Neural cell (in vitro differentiated cells): Measurements from ENCODE around the gene PLXNA2. TPM values are rescaled to one million over a fixed set of nuclear protein-coding genes. Genes with fewer than 3 reads are reported as not detected.

Experiments used
- H2AFZ ChIP-seq: fragments of 200-600, 300-800 bp; sonication (generic), shearing (Covaris generic); 2 replicates; pipeline ENCODE4 v1.6.0; 2014; ENCODE audit warnings: low read depth, mild to moderate bottlenecking, antibody characterized with exemption, low read length, moderate library complexity
- H3F3A ChIP-seq: fragments of 200-600 bp; shearing (Covaris generic); 2 replicates; pipeline ENCODE4 v1.6.1; 2016; ENCODE audit warnings: mild to moderate bottlenecking, moderate library complexity, mixed read lengths, antibody characterized with exemption, low read length; ENCODE audit not compliant: insufficient read depth, poor library complexity, severe bottlenecking
- H3K27ac ChIP-seq: fragments of 200-600, 300-800 bp; sonication (generic), shearing (Covaris generic); 2 replicates; pipeline ENCODE4 v1.5.1; 2014; ENCODE audit warnings: mild to moderate bottlenecking, low read length, moderate library complexity
- H3K27me3 ChIP-seq: fragments of 300-800, 200-600 bp; sonication (generic), shearing (Covaris generic); 2 replicates; pipeline ENCODE4 v1.6.0; 2014; ENCODE audit warnings: mild to moderate bottlenecking, low read depth, low read length, moderate library complexity; ENCODE audit not compliant: insufficient read depth
- H3K36me3 ChIP-seq: fragments of 300-800, 200-600 bp; sonication (generic), shearing (Covaris generic); 2 replicates; pipeline ENCODE4 v1.5.1; 2014; ENCODE audit warnings: mild to moderate bottlenecking, antibody characterized with exemption, low read length, moderate library complexity; ENCODE audit not compliant: insufficient read depth
- H3K4me2 ChIP-seq: fragments of 300-800, 200-600 bp; sonication (generic), shearing (Covaris generic); 2 replicates; pipeline ENCODE4 v1.6.0; 2014; ENCODE audit warnings: mild to moderate bottlenecking, low read length
- H3K4me3 ChIP-seq: fragments of 300-800, 200-600 bp; sonication (generic), shearing (Covaris generic); 2 replicates; pipeline ENCODE4 v1.5.1; 2014; ENCODE audit warnings: mild to moderate bottlenecking, low read length, moderate library complexity
- H3K79me2 ChIP-seq: fragments of 200-600 bp; shearing (Covaris generic); replicated peaks from 2 replicates; pipeline ENCODE4 v1.6.0; 2014; ENCODE audit warnings: mild to moderate bottlenecking, low read length, moderate library complexity; ENCODE audit not compliant: insufficient read depth
- H3K9ac ChIP-seq: fragments of 300-800, 200-600 bp; sonication (generic), shearing (Covaris generic); 2 replicates; pipeline ENCODE4 v1.6.1; 2016; ENCODE audit warnings: mild to moderate bottlenecking, low read length, mixed read lengths
- H3K9me2 ChIP-seq: fragments of 200-600 bp; shearing (Covaris generic); 2 replicates; pipeline ENCODE4 v1.6.1; 2016; ENCODE audit warnings: mild to moderate bottlenecking, low read length, mixed read lengths; ENCODE audit not compliant: insufficient read depth
- H3K9me3 ChIP-seq: fragments of 200-600, 300-800 bp; sonication (generic), shearing (Covaris generic); 2 replicates; pipeline ENCODE4 v1.6.1; 2016; ENCODE audit warnings: mild to moderate bottlenecking, mixed run types, low read length, moderate library complexity, mixed read lengths
- H4K20me1 ChIP-seq: fragments of 200-600 bp; shearing (Covaris generic); 2 replicates; pipeline ENCODE4 v1.6.1; 2016; ENCODE audit warnings: mild to moderate bottlenecking, mixed run types; ENCODE audit not compliant: insufficient read depth
- EP300 ChIP-seq: fragments of 450-650 bp; conservative IDR thresholded peaks from 2 replicates; pipeline ENCODE4 v1.6.1; 2014; ENCODE audit warnings: antibody characterized with exemption, mild to moderate bottlenecking, moderate library complexity; ENCODE audit not compliant: poor library complexity, severe bottlenecking
- EZH2 ChIP-seq: fragments of 200-600, 300-800 bp; shearing (Covaris generic), sonication (generic); IDR thresholded peaks from 2 replicates; pipeline ENCODE4 v1.6.1; 2014; ENCODE audit warnings: antibody characterized with exemption, low read length, borderline replicate concordance, mild to moderate bottlenecking; ENCODE audit not compliant: insufficient read depth, poor library complexity, severe bottlenecking
- MXI1 ChIP-seq: fragments of 450-650 bp; conservative IDR thresholded peaks from 2 replicates; pipeline ENCODE4 v1.6.1; 2014; ENCODE audit warnings: antibody characterized with exemption, mild to moderate bottlenecking; ENCODE audit not compliant: poor library complexity, severe bottlenecking
- POLR2AphosphoS5 ChIP-seq: IDR thresholded peaks from 2 replicates; pipeline ENCODE4 v1.6.1; 2012
- RAD21 ChIP-seq: fragments of 450-650 bp; conservative IDR thresholded peaks from 2 replicates; pipeline ENCODE4 v1.6.1; 2014; ENCODE audit warnings: antibody characterized with exemption, mild to moderate bottlenecking, moderate library complexity
- SMC3 ChIP-seq: fragments of 450-650 bp; conservative IDR thresholded peaks from 2 replicates; pipeline ENCODE4 v1.6.1; 2014; ENCODE audit warnings: antibody characterized with exemption, mild to moderate bottlenecking, moderate library complexity; ENCODE audit not compliant: poor library complexity
- TAF1 ChIP-seq: IDR thresholded peaks from 2 replicates; pipeline ENCODE4 v1.6.1; 2012; ENCODE audit warnings: low read depth
- polyA plus RNA-seq: library from polyadenylated mRNA; depleted of rRNA; stranded (reverse); fragments of >200 nt; gene quantifications from 2 replicates; pipeline ENCODE4 v1.2.3, GENCODE V29; 2014
- TF ChIP-seq, protein P1 (sequence below): fragments of 450-650 bp; IDR thresholded peaks from 2 replicates; pipeline ENCODE4 v1.5.1; 2014; ENCODE audit warnings: antibody characterized with exemption, mild to moderate bottlenecking, moderate library complexity; ENCODE audit not compliant: poor library complexity, severe bottlenecking
- TF ChIP-seq, protein P2 (sequence below): IDR thresholded peaks from 2 replicates; pipeline ENCODE4 v1.6.1; 2012; ENCODE audit warnings: borderline replicate concordance

The PLXNA2 gene
- polyA plus RNA-seq, 1 donor from 2014 or later: 30.6 TPM

DNA sequence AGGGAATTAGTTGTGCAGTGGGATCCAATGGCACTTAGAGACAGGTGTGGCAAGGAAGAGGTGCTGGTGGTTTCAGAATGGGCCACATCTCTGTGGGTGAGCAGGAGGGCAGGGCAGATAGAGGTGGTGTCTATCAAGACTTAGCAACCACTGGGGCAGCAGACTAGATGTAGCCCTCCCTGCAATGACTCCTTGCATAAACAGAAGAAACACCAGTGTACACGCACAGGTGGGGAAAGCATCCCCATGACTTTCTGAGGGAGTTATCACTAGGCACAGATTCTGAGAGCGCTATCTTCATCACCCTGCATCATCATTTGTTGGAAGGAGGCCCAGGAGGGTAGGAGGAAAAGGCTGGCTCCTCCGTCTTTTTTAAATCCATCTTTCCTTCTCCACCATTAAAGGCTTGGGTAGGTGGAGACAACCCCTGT lies 58.4 kb downstream of the PLXNA2 start:
- TF ChIP-seq, protein P1, sequence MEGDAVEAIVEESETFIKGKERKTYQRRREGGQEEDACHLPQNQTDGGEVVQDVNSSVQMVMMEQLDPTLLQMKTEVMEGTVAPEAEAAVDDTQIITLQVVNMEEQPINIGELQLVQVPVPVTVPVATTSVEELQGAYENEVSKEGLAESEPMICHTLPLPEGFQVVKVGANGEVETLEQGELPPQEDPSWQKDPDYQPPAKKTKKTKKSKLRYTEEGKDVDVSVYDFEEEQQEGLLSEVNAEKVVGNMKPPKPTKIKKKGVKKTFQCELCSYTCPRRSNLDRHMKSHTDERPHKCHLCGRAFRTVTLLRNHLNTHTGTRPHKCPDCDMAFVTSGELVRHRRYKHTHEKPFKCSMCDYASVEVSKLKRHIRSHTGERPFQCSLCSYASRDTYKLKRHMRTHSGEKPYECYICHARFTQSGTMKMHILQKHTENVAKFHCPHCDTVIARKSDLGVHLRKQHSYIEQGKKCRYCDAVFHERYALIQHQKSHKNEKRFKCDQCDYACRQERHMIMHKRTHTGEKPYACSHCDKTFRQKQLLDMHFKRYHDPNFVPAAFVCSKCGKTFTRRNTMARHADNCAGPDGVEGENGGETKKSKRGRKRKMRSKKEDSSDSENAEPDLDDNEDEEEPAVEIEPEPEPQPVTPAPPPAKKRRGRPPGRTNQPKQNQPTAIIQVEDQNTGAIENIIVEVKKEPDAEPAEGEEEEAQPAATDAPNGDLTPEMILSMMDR: no peak
- TF ChIP-seq EP300: no peak
- no peak for TF ChIP-seq SMC3
- TF ChIP-seq EZH2: no peak
- TF ChIP-seq MXI1: no peak
- no peak for TF ChIP-seq POLR2AphosphoS5
- H3K9me3 ChIP-seq: no peaks in the 10 kb centered on the region
- peaks cover 4% of the 10 kb centered on the region for H4K20me1 ChIP-seq
- no peak overlapping the region for H3K9ac ChIP-seq
- H3K27ac ChIP-seq: no peak overlapping the region
- no peaks in the 10 kb centered on the region for H3K9me2 ChIP-seq
- no peaks in the 10 kb centered on the region for H3K27me3 ChIP-seq
- no peak overlapping the region for H2AFZ ChIP-seq
- no peaks in the 10 kb centered on the region for H3K79me2 ChIP-seq
- no peak overlapping the region for H3K4me3 ChIP-seq
- H3K4me2 ChIP-seq: no peak overlapping the region
- no peaks in the 10 kb centered on the region for H3K36me3 ChIP-seq
- H3F3A ChIP-seq: no peaks in the 10 kb centered on the region

DNA sequence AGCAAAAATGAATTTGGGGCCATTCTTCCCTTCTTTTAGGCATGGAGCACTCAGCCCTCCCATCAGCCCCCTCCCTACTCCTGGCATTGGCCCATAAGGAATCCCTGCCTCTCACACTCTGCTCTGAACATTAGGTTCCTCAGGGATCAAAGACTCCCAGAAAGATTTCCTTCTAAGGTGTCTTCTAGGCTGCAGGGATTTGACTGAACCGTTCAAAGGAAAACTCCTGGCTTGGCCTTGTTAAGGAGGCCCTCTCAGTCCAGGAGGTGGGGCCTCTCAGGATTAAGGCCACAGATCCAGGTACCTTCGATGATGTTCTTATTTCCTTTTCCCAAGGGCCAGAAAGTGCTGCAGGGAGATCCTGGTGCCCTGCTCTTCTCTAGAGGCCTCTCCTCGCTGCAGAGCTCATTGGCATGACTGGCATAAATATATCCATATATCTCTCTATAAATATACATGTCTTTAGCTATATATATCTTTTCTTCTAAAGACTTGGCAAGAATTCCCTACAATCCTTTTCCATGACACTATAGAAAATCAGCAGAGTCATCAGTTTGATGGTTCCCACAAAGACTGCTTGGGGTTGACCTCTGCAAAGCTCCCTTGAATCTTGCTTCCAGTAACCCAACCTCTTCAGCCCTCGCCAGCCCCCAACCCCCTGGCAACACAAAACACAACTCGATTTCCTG lies 59.1 kb downstream of the PLXNA2 start:
- TF ChIP-seq SMC3 (no peak), EP300 (no peak), TAF1 (no peak), RAD21 (no peak), EZH2 (no peak), MXI1 (no peak), POLR2AphosphoS5 (no peak)
- TF ChIP-seq, protein P2, sequence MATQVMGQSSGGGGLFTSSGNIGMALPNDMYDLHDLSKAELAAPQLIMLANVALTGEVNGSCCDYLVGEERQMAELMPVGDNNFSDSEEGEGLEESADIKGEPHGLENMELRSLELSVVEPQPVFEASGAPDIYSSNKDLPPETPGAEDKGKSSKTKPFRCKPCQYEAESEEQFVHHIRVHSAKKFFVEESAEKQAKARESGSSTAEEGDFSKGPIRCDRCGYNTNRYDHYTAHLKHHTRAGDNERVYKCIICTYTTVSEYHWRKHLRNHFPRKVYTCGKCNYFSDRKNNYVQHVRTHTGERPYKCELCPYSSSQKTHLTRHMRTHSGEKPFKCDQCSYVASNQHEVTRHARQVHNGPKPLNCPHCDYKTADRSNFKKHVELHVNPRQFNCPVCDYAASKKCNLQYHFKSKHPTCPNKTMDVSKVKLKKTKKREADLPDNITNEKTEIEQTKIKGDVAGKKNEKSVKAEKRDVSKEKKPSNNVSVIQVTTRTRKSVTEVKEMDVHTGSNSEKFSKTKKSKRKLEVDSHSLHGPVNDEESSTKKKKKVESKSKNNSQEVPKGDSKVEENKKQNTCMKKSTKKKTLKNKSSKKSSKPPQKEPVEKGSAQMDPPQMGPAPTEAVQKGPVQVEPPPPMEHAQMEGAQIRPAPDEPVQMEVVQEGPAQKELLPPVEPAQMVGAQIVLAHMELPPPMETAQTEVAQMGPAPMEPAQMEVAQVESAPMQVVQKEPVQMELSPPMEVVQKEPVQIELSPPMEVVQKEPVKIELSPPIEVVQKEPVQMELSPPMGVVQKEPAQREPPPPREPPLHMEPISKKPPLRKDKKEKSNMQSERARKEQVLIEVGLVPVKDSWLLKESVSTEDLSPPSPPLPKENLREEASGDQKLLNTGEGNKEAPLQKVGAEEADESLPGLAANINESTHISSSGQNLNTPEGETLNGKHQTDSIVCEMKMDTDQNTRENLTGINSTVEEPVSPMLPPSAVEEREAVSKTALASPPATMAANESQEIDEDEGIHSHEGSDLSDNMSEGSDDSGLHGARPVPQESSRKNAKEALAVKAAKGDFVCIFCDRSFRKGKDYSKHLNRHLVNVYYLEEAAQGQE: no peak
- TF ChIP-seq, protein P1: no peak
- Histone ChIP-seq H3K27ac (no peak overlapping the region), H3K27me3 (no peaks in the 10 kb centered on the region), H3K9me3 (no peaks in the 10 kb centered on the region), H3K4me3 (no peak overlapping the region), H3F3A (no peaks in the 10 kb centered on the region), H3K36me3 (no peaks in the 10 kb centered on the region), H4K20me1 (peaks cover 4% of the 10 kb centered on the region), H3K9me2 (no peaks in the 10 kb centered on the region), H3K79me2 (no peaks in the 10 kb centered on the region), H3K4me2 (no peak overlapping the region), H3K9ac (no peak overlapping the region), H2AFZ (no peak overlapping the region)
